COLO668 (cell line): ENCODE results near the gene ACSM2B.
"Not testable (repeated sequence)": the region's sequence is repeated elsewhere in the genome, so short reads cannot be mapped to it uniquely, and the experiment has no call there.

Experiments used
- DNase-seq: peaks from one replicate; lab custom pipeline; 2025; ENCODE audit not compliant: unreplicated experiment; lab: John Stamatoyannopoulos, UW

The ACSM2B gene

DNA sequence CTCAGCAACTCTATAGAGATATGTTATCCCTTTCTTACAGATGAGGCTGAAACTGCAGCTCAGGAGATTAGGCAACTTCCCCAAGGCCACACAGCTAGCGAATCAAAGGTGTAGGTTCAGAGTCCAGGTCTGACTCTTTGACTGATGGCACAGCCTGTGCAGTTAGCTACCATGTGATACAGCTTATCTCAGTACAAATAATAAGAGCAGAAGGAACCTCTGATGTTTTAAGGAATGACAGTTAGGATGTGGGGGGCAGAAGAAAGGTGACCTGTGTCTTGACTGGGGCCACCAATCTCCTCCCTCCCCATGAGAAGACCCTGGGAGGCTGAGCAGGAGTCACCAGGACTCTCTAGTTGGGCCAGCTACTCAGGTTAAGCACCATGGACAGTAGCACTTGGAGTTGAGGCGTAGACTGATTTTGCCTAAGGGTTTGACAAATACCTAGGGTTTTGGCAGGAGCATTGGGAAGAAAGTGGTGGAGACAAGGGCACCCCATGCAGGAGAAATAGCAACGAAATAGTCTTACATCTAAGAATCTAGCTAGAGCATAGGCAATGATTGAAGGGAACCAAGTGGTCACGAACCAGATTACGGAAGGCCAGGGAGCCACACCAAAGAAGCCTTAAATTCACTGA is 22.8 kb upstream of the ACSM2B start:
- DNase-seq = no peak

DNA sequence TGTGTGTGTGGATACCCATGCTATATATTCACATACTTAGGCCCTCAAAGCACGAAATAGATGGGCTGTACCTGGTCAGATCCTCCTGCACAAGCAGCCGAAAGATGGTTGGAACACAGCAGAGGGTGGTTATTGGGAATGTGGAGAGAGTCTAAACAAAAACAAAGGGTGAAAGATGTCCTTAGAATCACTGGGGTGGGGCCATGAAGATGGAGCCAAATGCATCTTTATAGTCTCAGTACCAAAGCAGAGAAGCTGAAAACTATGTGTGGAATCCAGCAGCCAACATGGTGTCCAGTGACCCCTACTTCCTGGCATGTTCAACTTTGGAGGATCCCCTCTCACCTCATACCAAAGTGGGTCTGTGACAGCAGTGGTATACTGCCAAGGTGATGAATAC is 19.5 kb upstream of the ACSM2B start:
- DNase-seq = not testable (repeated sequence)

DNA sequence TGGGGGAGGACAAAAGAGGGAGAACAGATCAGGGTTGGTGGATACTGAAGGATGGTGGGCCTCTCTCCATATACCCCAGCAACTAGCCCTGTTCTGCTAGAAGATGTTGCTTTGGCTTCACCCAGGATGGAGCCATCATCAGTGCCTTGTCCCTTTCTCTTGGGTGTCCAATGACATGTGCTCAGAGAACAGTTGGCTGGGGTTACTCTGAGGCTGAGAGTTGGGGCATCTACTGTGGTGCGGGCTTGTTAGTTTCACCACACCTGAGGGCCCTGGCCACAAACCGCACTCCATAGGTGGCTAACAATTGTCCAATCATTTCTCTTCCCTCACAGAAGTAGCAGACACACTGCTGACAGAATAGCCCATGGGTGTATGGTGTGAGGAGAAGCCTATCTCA is 18.9 kb upstream of the ACSM2B start:
- DNase-seq = not testable (repeated sequence)

DNA sequence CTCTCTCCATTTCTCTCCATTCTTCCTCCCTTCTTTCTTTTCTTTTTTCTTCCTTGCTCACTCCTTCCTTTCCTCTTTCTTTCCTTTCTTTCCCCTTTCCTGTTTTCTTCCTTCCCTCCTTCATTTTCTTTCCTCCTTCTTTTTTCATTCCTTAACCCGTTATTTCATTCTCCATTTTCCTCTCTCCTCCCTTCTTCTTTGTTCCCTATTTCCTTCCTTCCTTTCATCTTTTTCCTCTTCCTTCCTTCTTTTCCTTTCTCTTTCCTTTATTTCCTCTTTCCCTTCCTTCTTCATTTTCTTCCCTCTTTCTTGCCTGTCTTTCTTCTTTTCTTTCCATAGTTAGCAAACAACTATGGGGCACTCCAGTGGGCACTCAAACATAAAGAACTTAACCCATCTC is 16.6 kb upstream of the ACSM2B start:
- DNase-seq = not testable (repeated sequence)

DNA sequence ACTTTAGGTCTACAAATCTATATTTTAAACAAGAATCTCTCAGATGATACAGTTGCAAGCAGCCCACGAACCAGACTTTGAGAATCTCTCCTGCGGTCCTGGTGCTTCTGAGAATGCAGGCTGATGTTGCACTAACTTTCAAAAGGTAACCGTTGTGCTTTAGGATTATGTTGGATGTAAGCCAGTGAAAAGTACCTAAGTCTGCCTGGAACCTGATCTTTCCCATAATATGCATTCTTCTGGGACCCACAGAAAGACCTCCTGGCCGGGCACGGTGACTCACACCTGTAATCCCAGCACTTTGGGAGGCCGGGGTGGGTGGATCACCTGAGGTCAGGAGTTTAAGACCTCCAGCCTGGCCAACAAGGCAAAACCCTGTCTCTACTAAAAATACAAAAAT is 13.3 kb upstream of the ACSM2B start:
- not testable (repeated sequence) for DNase-seq

DNA sequence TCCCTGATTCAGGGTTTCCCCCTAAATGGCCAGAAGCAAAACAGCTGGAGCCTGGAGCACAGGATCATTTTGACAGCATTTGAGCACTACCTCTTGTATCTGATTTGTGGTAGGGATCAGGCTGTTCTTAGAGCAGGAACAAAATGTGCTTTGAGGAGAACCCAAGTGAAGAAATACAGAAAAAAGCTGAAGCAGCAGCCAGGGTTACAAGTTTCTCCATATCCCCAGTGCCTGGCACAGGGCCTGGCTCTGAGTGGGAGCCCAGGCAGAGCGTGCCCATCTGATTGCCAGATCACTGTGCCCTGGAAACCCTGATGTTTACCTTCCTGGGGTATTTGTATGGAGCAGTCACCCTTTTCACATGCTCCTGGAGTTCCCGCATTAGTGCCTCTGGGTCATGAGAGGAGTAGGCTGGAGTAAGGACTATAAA is 11.5 kb upstream of the ACSM2B start:
- not testable (repeated sequence) for DNase-seq

DNA sequence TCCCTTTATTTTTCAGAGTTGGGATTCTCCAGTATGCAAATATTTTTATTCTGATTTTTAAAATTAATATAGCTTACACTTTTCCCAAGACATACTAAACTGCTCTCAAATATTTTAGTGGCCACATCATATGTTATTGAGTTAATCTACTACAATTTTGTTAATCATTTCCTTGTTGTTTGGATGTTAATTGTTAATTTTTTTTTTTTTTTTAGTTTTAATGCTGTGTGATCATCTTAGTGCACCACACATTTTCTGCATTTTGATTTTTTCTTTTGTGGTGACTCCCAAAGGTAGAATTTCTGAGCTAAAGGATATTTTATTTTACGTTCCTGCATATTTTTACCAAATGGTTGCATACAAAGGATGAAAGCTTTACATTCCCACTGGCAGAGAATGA is 10.5 kb upstream of the ACSM2B start:
- DNase-seq = not testable (repeated sequence)

DNA sequence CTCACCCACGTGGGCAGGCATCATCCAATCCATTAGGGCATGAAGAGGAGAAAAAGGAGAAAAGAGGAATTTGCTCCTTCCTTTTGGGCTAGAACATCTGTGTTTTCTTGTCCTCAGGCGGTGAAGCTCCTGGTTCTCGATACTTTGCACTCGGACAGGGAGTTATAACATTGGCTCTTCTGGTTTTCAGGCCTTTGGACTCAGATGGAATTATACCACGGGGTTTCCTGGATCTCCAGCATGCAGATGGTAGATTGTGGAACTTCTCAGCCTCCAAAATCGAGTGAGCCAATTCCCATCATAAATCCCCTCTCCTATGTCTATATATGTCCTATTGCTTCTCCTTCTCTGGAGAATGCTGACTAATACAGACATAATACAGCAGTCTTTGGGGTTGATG is 9.9 kb upstream of the ACSM2B start:
- not testable (repeated sequence) for DNase-seq

DNA sequence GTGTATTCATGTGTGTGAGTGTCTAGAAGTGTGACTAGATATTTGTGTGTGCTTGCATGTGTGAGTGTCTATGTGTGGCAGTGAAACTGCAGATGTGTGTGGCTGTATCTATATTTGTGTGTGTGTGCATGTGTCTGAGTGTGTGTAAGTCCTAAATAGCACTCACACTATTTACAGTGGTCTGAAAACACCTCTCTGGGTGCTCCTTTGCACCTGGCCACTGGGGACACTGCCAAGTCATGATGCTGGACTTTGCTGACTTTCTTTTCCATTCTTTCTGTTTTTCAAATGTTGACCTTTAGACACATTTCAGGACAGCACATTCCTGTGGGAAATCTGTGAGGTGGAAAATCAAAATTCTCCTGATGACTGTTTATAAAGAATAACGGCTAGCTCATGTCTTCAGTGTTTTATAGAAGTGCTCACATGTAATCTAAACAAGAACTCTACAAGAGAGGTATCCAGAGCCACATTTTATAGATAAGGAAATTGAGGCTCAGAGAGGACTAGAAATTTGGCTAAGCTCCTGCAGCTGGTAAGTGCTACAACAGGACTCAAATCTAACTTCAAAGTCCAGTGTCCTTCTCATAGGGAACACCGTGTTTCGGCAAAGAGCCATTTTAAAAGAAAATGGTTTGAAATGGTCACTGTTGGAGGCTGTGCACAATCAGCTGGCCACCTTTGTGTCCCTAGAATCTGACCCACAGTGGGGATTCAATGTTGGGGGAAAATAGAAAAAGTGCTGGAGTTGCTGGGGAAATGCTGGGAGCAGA is 4.5 kb upstream of the ACSM2B start:
- DNase-seq = not testable (repeated sequence)

DNA sequence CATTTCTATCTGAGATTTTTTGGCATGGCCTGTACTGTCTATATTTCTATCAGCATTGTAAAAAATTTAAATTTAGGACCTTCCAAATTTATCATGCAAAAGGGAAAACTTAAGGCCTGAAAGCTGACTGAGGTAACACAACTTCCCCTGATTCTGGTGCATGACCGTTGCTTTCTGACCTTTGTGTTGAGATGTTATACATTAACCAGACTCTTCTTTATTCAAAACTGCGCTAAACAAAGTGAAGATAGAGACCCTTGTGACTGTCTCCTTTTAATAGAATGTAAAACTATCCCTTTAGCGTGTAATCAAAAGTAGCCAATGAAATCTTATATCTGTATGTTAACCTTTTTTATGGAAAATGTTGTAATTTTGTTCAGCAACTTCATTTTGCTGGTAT is 1.9 kb upstream of the ACSM2B start:
- DNase-seq = not testable (repeated sequence)

DNA sequence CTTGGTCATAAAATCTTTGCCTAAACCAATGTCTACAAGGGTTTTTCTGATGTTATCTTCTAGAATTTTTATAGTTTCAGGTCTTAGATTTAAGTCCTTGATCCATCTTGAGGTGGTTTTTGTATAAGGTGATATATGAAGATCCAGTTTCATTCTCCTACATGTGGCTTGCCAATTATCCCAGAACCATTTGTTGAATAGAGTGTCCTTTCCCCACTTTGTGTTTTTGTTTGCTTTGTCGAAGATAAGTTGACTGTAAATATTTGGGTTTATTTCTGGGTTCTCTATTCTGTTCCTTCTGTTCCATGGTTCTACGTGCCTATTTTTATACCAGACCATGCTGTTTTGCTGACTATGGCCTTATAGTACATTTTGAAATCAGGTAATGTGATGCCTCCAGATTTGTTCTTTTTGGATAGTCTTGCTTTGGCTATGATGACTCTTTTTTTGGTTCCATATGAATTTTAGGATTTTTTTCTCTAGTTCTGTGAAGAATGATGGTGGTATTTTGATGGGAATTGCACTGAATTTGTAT is 7.0 kb downstream of the ACSM2B start:
- DNase-seq = not testable (repeated sequence)

DNA sequence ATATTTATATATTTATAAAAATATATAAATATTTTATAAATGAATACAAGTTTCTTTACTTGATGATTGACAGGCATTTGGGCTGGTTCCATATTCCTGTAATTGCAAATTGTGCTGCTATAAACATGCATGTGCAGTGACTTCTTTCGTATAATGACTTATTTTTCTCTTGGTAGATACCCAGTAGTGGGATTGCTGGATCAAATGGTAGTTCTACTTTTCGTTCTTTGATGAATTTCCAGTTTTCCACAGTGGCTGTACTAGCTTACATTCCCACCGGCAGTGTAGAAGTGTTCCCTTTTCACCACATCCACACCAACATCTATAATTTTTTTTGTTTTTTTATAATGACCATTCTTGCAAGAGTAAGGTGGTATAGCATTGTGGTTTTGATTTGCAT is 7.8 kb downstream of the ACSM2B start:
- DNase-seq = no peak

DNA sequence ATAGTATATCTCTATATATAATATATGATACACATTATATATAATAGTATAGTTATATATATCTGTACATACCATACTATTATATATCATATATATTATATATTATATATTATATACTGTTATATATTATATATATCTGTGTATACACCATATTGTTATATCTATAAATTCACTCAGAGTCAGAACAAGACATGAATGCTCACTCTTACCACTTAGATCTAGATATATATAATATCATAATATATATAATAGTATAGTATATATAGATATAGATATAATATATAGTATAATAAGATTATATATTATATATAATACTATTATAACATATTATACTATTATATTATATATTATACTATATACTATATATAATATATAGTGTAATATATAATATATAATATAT is 9.3 kb downstream of the ACSM2B start:
- no peak for DNase-seq

DNA sequence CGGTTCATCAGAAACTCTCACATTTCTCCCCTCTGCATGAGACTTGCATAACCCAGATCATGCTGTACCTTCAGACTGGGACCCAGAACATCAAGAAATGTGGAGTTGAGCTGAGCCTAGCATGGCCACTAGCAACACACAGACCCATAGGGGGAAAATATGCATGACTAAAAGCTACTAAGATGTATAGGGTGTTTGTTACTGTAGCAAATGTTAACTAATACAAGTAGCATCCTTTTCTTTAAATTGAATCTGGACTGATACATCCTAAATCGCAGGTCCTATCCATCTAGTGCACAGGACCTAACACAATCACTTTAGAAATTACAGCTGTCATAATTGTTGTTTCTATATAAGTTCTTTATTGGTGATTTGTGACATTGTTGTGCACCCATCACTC is 10.8 kb downstream of the ACSM2B start:
- DNase-seq = not testable (repeated sequence)

DNA sequence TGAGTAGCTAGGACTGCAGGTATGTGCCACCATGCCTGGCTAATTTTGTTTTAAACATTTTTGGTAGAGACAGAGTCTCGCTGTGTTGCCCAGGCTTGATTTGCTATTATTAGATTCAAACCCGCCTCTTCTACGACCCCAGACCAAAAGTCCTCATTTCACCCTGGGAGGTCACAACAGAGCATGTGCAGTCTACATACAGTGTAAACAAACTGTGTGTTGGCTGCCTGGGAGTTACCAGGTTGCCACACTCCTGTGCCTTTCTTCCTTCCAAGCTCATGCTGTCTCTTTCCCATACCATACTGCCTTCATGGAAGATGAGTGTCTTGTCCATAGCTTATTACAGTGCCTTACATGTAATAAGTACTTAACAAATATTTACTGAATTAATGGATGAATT is 11.9 kb downstream of the ACSM2B start:
- not testable (repeated sequence) for DNase-seq

DNA sequence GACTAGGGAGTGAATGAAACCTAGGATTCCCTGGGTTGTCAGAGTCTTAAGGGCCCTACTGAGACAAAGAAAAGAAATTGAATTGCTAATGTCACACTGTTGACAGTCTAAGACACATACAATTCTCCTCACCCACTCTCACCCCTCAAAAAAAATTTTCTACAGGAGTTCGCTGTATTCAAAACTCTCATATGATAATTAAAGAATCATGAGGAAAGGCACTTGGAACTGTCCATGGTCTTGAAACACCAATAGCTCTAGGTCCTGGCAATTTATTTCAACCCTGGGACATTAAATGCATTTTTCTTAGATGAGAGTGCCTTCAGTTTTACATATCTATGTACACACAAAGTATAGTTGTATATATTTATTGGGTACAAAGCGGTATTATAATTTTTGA is 20.5 kb downstream of the ACSM2B start:
- not testable (repeated sequence) for DNase-seq

DNA sequence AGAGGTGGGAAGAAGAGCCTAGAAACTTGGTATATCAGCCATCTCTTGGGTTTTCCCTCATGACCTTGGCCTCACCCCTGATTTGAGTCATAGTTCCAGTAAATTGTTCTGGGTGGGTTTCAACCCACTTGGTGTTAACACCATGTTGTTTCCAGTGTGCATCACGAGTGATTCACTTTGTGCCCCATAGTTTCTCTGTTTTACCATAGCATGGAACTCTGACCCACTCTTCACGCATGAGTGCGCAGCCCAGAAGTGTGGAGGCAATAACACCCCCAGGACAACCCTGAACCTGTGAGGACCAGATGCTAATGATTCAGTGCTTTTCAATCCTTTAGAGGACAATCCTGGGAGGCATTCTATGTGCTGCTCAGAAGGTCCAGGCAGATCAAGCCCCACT is 21.5 kb downstream of the ACSM2B start:
- DNase-seq = not testable (repeated sequence)

DNA sequence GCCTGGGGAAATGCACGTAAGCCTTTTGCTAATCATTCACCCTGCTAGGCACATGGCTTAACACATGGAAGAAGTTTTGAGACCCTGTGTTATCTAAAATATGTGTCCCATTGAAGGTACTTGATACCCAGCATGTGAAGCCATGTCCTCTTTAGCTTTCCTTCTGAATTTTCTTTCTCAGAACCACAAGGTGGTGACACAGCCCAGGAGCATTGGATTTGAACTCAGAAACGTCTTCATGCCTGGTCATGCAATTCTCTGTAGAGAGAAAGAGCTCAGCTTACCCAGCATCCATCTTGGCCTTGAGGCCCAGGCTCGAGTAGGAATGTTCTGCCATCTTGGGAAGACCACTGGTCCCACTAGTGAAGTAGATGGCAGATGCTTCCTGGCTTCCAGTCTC is 22.7 kb downstream of the ACSM2B start:
- not testable (repeated sequence) for DNase-seq

DNA sequence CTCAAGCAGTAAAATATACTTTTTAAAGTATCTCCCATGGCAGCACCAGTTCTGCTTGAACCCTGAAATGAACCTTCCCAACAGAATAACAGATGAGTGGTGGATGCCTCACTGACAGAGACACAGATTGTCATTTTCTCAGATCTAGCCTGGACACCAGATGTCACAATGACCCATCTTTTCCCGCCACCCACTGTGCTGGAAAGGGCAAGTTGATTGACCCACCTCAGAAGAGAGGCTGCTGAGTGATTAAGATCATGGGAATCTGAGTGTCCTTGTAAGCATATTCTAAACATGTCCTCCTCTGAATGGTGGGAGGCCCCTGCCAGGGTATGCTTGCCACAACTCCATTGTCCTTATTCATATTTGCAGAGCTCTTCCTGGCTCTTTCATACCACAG is 29.2 kb downstream of the ACSM2B start:
- not testable (repeated sequence) for DNase-seq

DNA sequence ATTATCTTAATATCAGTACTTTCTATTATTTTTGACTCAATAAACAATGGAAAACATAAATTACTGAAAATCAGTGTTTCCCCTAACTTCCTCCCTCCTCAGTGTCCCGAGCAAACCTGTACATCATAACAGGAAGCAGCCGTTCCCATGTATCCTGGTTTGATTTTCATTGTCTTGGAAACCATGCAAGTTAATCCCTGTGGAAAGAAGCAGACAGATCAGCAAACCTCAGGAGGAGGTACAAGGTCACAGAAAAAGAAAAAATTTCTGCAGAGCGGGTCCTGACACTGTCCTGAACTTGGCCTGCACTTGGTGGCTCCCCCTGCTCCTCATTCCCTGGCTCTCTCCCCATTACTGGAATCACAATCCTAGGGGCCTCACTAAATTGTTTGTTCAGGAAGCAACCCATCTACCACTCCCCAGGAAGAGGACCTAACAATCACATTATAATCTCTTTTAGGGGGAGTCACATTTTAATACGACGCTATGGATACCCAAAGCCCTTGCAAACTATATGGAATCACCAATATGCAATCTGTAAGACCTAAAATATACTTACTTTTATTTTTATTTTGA is 29.8 kb downstream of the ACSM2B start:
- not testable (repeated sequence) for DNase-seq

DNA sequence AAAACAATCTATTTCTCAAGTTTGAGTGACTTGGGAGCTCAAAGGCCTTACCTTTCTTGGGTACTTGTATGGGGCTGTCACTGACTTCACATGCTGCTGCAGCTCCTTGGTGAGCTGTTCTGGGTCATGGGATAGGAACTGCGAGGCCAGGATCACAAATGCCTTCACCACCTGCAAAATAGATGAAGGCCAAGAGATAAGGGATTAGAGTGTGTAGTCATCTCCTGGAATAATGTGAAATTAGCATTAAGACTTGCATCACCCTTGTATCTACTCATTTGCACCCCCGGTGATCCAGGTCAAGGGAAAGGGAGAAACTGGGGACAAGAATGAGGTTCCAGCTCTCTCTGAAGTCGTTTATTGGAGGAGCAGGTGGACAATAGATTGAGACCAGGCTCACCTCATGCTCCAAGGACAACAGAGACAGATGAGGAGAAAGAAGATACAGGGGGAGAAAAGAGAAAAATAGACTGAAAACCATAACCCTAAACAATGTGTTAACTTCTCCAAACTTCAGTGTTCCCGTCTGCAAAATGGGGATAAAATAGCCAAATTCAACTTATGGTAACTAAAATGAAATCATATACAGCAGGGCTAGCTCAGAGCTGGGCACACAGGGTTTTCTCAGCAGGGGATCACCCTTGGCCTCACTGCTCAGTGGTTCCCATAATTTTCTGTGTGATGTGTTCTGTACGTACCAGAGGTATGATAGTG is 35.4 kb downstream of the ACSM2B start:
- DNase-seq = not testable (repeated sequence)
